HCT116 (cell line): Measurements from ENCODE around the gene CSGALNACT2. TPM values are rescaled to one million over a fixed set of nuclear protein-coding genes. Genes with fewer than 3 reads are reported as not detected.

Experiments
- ATAC-seq: fragments of 200-7000 bp; cut with Tn5 transposase; 2 replicates; pipeline ENCODE4 v1.9.1; 2020; ENCODE audit warnings: mild to moderate bottlenecking, moderate library complexity
- BruUV-seq: library from RNA; stranded (reverse); fragments of 400-500 nt; replicated peaks from 2 replicates; lab custom pipeline; 2021; lab: Mats Ljungman, UMichigan
- CTCF ChIA-PET: fragments of 300-600 bp; sonication (Branson Sonifier 250); formaldehyde crosslinking; loops from one replicate; lab custom pipeline; 2021; ENCODE audit warnings: antibody characterized with exemption; lab: Charles Lee
- POLR2A ChIA-PET: fragments of 300-600, 350-600 bp; sonication (Branson Sonifier 250); formaldehyde crosslinking; loops from one replicate; lab custom pipeline; 2021; ENCODE audit warnings: antibody characterized with exemption; lab: Charles Lee
- RAD21 ChIA-PET, 2 experiments: fragments of 300-600 bp; sonication (Branson Sonifier 250); formaldehyde crosslinking; loops; one replicate each; lab custom pipeline; 2023; ENCODE audit warnings: low total read pairs in 2 of 2; ENCODE audit not compliant: uncharacterized antibody in 2 of 2, unreplicated experiment in 2 of 2, low non-redundant PET in 1 of 2; lab: Charles Lee
- DNase-seq: peaks from one replicate; pipeline ENCODE4 v3.0.0-alpha.2; 2010; ENCODE audit warnings: low read depth, low spot score
- H2AFZ ChIP-seq: fragments of 200-600 bp; shearing (Covaris generic), sonication (generic); 2 replicates; pipeline ENCODE4 v1.6.1; 2017; ENCODE audit warnings: low read depth, mixed run types, mixed read lengths, antibody characterized with exemption, low read length; ENCODE audit not compliant: poor library complexity, severe bottlenecking
- H3K27ac ChIP-seq: 2 replicates; pipeline ENCODE4 v1.5.1; 2012; ENCODE audit warnings: low read depth, low read length
- H3K27me3 ChIP-seq: fragments of 200-600 bp; sonication (generic); 2 replicates; pipeline ENCODE4 v1.6.1; 2016; ENCODE audit warnings: mixed run types, low read length, mixed read lengths; ENCODE audit not compliant: insufficient read depth
- H3K36me3 ChIP-seq, 2 experiments: fragments of 200-500 bp in 1 of 2; fragments of 200-600 bp in 1 of 2; sonication (Bioruptor generic) in 1 of 2; sonication (generic) in 1 of 2; 2 replicates each; pipeline versions ENCODE4 v1.5.1 to v1.6.1; 2014 to 2016; ENCODE audit warnings: low read length in 2 of 2, inconsistent platforms in 1 of 2, mixed read lengths in 1 of 2, mixed run types in 1 of 2; ENCODE audit not compliant: insufficient read depth in 2 of 2, control insufficient read depth in 1 of 2
- H3K4me1 ChIP-seq, 2 experiments: fragments of 200-600 bp in 1 of 2; sonication (generic) in 1 of 2; 2 replicates each; pipeline versions ENCODE4 v1.5.1 to v1.6.1; 2012 to 2017; ENCODE audit warnings: low read length in 2 of 2, inconsistent platforms in 1 of 2, mild to moderate bottlenecking in 1 of 2, mixed read lengths in 1 of 2, mixed run types in 1 of 2, moderate library complexity in 1 of 2; ENCODE audit not compliant: insufficient read depth in 2 of 2, control insufficient read depth in 1 of 2
- H3K4me2 ChIP-seq: fragments of 200-600 bp; sonication (generic); 2 replicates; pipeline ENCODE4 v1.6.1; 2017; ENCODE audit warnings: mixed run types, low read length, mixed read lengths
- H3K4me3 ChIP-seq, 2 experiments: fragments of 200-600 bp in 1 of 2; sonication (generic) in 1 of 2; replicated peaks in 1 of 2; 2 replicates each; pipeline ENCODE4 v1.5.1; 2011 to 2016; ENCODE audit warnings: low read length in 2 of 2, control low read depth in 1 of 2, low read depth in 1 of 2, mild to moderate bottlenecking in 1 of 2, mixed read lengths in 1 of 2, mixed run types in 1 of 2
- H3K79me2 ChIP-seq: fragments of 200-600 bp; sonication (generic); 2 replicates; pipeline ENCODE4 v1.6.1; 2017; ENCODE audit warnings: mild to moderate bottlenecking, mixed run types, low read length, moderate library complexity, mixed read lengths; ENCODE audit not compliant: insufficient read depth
- H3K9ac ChIP-seq: fragments of 200-600 bp; sonication (generic); 2 replicates; pipeline ENCODE4 v1.6.1; 2016; ENCODE audit warnings: low read length, mixed read lengths
- H3K9me2 ChIP-seq: fragments of 200-600 bp; sonication (generic), shearing (Covaris generic); 2 replicates; pipeline ENCODE4 v1.6.1; 2017; ENCODE audit warnings: mixed run types, mild to moderate bottlenecking, moderate library complexity; ENCODE audit not compliant: insufficient read depth
- H3K9me3 ChIP-seq, 2 experiments: fragments of 200-500 bp in 1 of 2; fragments of 200-600 bp in 1 of 2; sonication (Bioruptor generic) in 1 of 2; sonication (generic) in 1 of 2; 2 replicates each; pipeline ENCODE4 v1.6.1; 2014 to 2017; ENCODE audit warnings: low read length in 2 of 2, mixed read lengths in 2 of 2, inconsistent platforms in 1 of 2, low read depth in 1 of 2, mild to moderate bottlenecking in 1 of 2, mixed run types in 1 of 2, moderate library complexity in 1 of 2; ENCODE audit not compliant: control insufficient read depth in 1 of 2, insufficient read depth in 1 of 2
- H4K20me1 ChIP-seq: fragments of 200-600 bp; sonication (generic), shearing (Covaris generic); 2 replicates; pipeline ENCODE4 v1.6.1; 2017; ENCODE audit warnings: mixed run types, mild to moderate bottlenecking, moderate library complexity; ENCODE audit not compliant: insufficient read depth
- ATF3 ChIP-seq: IDR thresholded peaks from 2 replicates; pipeline ENCODE4 v1.6.1; 2012
- CBX3 ChIP-seq: IDR thresholded peaks from 2 replicates; pipeline ENCODE4 v1.6.1; 2012; ENCODE audit warnings: low read depth
- CEBPB ChIP-seq: IDR thresholded peaks from 2 replicates; pipeline ENCODE4 v1.6.1; 2012; ENCODE audit warnings: low read depth
- EGR1 ChIP-seq: IDR thresholded peaks from 2 replicates; pipeline ENCODE4 v1.6.1; 2012; ENCODE audit warnings: low read depth
- ELF1 ChIP-seq: IDR thresholded peaks from 2 replicates; pipeline ENCODE4 v1.6.1; 2012; ENCODE audit warnings: low read depth, borderline replicate concordance
- EZH2 ChIP-seq: fragments of 200-600 bp; sonication (generic); IDR thresholded peaks from 2 replicates; pipeline ENCODE4 v1.6.1; 2017; ENCODE audit warnings: antibody characterized with exemption, mixed run types
- EZH2phosphoT487 ChIP-seq: fragments of 200-600 bp; IDR thresholded peaks from 2 replicates; pipeline ENCODE4 v1.6.1; 2018; ENCODE audit warnings: antibody characterized with exemption, borderline replicate concordance
- FOSL1 ChIP-seq: IDR thresholded peaks from 2 replicates; pipeline ENCODE4 v1.6.1; 2012; ENCODE audit warnings: low read depth
- JUND ChIP-seq: IDR thresholded peaks from 2 replicates; pipeline ENCODE4 v1.6.1; 2012
- POLR2A ChIP-seq: IDR thresholded peaks from 2 replicates; pipeline ENCODE4 v1.7.0; 2011; ENCODE audit warnings: borderline replicate concordance; ENCODE audit not compliant: insufficient read depth, insufficient read length; ENCODE audit errors: extremely low read depth
- POLR2AphosphoS5 ChIP-seq: IDR thresholded peaks from 2 replicates; pipeline ENCODE4 v1.6.1; 2011; ENCODE audit warnings: mild to moderate bottlenecking, low read depth, low read length, moderate library complexity
- RAD21 ChIP-seq: IDR thresholded peaks from 2 replicates; pipeline ENCODE4 v1.6.1; 2012; ENCODE audit warnings: low read depth, mild to moderate bottlenecking
- SIN3A ChIP-seq: IDR thresholded peaks from 2 replicates; pipeline ENCODE4 v1.6.1; 2012; ENCODE audit warnings: low read depth
- SRF ChIP-seq: IDR thresholded peaks from 2 replicates; pipeline ENCODE4 v1.6.1; 2012; ENCODE audit warnings: low read depth
- TCF7L2 ChIP-seq: IDR thresholded peaks from 2 replicates; pipeline ENCODE4 v1.7.0; 2011; ENCODE audit warnings: borderline replicate concordance, inconsistent platforms; ENCODE audit not compliant: insufficient read depth, insufficient read length; ENCODE audit errors: extremely low read depth
- intact Hi-C: fragments of 100-400 bp; cut with micrococcal nuclease; formaldehyde crosslinking; loops from 2 replicates; pipeline ENCODE4 v1.10.0; 2022
- total RNA-seq: library from RNA; stranded (reverse); gene quantifications from one replicate; pipeline ENCODE4 v1.2.1, GENCODE V29; 2021; ENCODE audit not compliant: unreplicated experiment
- TF ChIP-seq, protein P1 (sequence below): IDR thresholded peaks from 2 replicates; pipeline ENCODE4 v1.6.1; 2012; ENCODE audit warnings: low read depth
- TF ChIP-seq, protein P2 (sequence below): IDR thresholded peaks from 2 replicates; pipeline ENCODE4 v1.6.1; 2011; ENCODE audit warnings: mild to moderate bottlenecking, low read length, moderate library complexity; ENCODE audit not compliant: insufficient replicate concordance; ENCODE audit errors: extremely low read depth
- TF ChIP-seq, protein P3 (sequence below): IDR thresholded peaks from 2 replicates; pipeline ENCODE4 v1.6.1; 2012

The CSGALNACT2 gene
- total RNA-seq, 1 experiment from 2014 or later, result 9.9 TPM

DNA sequence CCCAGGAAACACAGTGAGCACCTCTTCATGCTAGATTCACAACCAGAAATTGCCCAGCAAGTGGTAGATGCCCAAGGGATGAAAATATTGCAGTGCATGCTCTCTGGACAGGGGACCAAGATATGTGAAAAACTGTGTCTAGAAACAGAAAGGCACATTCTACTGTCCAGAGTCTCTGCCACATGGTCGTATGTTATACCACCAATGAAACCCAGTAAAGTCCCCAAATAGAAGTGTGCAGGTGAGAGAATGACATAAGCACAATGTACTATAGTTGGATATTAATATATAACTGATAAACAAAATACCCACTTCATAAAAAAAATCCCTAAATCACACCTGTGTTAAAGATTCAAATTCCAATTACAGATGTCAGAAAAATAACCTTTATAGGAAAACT, 84.8 kb downstream of the CSGALNACT2 start:
- ATAC-seq (no peak), DNase-seq (no peak)
- H3K9me3 ChIP-seq, result no peaks in the 10 kb centered on the region
- peaks cover 0 to 7% of the 10 kb centered on the region in 2 experiments; a peak in 2 of 4 replicates for H3K4me1 ChIP-seq
- RAD21 ChIA-PET, result no interaction called here
- H4K20me1 ChIP-seq, result no peaks in the 10 kb centered on the region
- H3K9ac ChIP-seq, result no peak overlapping the region
- CTCF ChIA-PET, result interaction anchor here (1.0 to 4.0 kb wide), 4 partner anchors 19 to 125 kb away, joined by 3 to 24 read pairs (median 4); no protein-coding TSS in a partner anchor
- no peak overlapping the region for H2AFZ ChIP-seq
- BruUV-seq, result no TSS peak
- H3K9me2 ChIP-seq, result no peaks in the 10 kb centered on the region
- intact Hi-C loops, result loop anchor here (5.0 kb wide), 2 partner anchors 124 to 239 kb away; no protein-coding TSS in a partner anchor
- H3K27ac ChIP-seq, result no peak overlapping the region
- TF ChIP-seq SIN3A (no peak), CEBPB (no peak), EZH2 (no peak), EGR1 (no peak), TCF7L2 (no peak), POLR2A (no peak), POLR2AphosphoS5 (no peak), RAD21 (no peak), ELF1 (no peak), JUND (no peak), EZH2phosphoT487 (no peak), FOSL1 (no peak), SRF (no peak), CBX3 (no peak), ATF3 (no peak)
- TF ChIP-seq, protein P1, sequence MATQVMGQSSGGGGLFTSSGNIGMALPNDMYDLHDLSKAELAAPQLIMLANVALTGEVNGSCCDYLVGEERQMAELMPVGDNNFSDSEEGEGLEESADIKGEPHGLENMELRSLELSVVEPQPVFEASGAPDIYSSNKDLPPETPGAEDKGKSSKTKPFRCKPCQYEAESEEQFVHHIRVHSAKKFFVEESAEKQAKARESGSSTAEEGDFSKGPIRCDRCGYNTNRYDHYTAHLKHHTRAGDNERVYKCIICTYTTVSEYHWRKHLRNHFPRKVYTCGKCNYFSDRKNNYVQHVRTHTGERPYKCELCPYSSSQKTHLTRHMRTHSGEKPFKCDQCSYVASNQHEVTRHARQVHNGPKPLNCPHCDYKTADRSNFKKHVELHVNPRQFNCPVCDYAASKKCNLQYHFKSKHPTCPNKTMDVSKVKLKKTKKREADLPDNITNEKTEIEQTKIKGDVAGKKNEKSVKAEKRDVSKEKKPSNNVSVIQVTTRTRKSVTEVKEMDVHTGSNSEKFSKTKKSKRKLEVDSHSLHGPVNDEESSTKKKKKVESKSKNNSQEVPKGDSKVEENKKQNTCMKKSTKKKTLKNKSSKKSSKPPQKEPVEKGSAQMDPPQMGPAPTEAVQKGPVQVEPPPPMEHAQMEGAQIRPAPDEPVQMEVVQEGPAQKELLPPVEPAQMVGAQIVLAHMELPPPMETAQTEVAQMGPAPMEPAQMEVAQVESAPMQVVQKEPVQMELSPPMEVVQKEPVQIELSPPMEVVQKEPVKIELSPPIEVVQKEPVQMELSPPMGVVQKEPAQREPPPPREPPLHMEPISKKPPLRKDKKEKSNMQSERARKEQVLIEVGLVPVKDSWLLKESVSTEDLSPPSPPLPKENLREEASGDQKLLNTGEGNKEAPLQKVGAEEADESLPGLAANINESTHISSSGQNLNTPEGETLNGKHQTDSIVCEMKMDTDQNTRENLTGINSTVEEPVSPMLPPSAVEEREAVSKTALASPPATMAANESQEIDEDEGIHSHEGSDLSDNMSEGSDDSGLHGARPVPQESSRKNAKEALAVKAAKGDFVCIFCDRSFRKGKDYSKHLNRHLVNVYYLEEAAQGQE, result no peak
- TF ChIP-seq, protein P2, sequence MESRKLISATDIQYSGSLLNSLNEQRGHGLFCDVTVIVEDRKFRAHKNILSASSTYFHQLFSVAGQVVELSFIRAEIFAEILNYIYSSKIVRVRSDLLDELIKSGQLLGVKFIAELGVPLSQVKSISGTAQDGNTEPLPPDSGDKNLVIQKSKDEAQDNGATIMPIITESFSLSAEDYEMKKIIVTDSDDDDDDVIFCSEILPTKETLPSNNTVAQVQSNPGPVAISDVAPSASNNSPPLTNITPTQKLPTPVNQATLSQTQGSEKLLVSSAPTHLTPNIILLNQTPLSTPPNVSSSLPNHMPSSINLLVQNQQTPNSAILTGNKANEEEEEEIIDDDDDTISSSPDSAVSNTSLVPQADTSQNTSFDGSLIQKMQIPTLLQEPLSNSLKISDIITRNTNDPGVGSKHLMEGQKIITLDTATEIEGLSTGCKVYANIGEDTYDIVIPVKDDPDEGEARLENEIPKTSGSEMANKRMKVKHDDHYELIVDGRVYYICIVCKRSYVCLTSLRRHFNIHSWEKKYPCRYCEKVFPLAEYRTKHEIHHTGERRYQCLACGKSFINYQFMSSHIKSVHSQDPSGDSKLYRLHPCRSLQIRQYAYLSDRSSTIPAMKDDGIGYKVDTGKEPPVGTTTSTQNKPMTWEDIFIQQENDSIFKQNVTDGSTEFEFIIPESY, result no peak
- TF ChIP-seq, protein P3, sequence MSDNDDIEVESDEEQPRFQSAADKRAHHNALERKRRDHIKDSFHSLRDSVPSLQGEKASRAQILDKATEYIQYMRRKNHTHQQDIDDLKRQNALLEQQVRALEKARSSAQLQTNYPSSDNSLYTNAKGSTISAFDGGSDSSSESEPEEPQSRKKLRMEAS, result no peak
- no peaks in the 10 kb centered on the region for H3K27me3 ChIP-seq
- no peak overlapping the region for H3K4me2 ChIP-seq
- POLR2A ChIA-PET, result no interaction called here
- no peaks in the 10 kb centered on the region for H3K36me3 ChIP-seq
- H3K4me3 ChIP-seq, result no peak overlapping the region
- no peaks in the 10 kb centered on the region for H3K79me2 ChIP-seq
